GM12872 (cell line): ENCODE data around the gene JTB.

Experiments
- TF ChIP-seq, protein P1 (sequence below): IDR thresholded peaks from 3 replicates; pipeline ENCODE4 v1.5.1; 2011; ENCODE audit warnings: low read depth, mild to moderate bottlenecking, low read length, moderate library complexity; ENCODE audit not compliant: insufficient read depth

Gene JTB

DNA sequence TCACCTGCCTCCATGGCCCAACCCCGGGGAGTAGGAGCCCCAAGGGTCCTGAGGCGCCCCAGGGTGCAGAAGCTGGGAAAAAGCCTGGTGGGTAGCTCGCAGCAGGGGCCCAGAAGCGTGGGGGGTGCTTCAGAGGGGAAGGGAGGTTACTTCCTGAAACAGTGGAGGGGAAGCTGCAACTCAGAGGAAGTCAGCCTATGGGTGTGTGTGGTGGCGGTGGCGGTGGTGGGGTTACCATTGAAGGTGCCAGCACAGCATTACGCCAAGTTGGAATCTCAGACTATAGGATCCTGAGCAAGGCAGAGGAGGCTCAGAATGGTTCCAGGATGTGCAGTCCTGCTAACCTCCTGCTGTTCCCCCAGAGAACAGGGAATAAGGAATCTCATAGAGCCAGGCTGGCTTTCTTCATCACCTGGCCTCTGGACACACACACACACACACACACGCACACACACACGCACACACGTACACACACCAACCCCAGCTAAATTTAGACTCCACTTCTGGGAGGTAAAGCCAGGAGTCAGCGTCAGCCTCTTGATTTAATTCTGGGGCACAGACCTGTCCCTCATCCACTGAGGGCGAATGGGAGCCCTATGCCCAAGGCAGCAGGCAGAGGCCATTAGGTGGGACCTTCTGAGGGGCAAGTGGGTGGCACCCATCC is 32.2 kb downstream of the JTB start:
- TF ChIP-seq, protein P1, sequence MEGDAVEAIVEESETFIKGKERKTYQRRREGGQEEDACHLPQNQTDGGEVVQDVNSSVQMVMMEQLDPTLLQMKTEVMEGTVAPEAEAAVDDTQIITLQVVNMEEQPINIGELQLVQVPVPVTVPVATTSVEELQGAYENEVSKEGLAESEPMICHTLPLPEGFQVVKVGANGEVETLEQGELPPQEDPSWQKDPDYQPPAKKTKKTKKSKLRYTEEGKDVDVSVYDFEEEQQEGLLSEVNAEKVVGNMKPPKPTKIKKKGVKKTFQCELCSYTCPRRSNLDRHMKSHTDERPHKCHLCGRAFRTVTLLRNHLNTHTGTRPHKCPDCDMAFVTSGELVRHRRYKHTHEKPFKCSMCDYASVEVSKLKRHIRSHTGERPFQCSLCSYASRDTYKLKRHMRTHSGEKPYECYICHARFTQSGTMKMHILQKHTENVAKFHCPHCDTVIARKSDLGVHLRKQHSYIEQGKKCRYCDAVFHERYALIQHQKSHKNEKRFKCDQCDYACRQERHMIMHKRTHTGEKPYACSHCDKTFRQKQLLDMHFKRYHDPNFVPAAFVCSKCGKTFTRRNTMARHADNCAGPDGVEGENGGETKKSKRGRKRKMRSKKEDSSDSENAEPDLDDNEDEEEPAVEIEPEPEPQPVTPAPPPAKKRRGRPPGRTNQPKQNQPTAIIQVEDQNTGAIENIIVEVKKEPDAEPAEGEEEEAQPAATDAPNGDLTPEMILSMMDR: no peak

DNA sequence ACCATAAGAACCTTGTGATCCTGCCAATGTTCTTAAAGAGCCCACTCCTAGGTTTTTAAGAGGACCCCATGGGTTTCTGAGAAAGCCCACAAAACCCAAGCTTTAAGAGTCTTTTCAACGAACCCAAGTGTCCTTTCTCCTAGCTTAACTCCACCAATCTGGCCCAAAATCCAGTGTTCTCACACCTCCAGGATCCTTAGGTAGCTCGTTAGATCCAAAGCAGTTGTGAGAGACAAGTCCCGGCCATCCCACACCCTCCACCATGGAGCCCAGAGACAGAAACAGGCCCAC is 32.7 kb downstream of the JTB start:
- TF ChIP-seq, protein P1: no peak

DNA sequence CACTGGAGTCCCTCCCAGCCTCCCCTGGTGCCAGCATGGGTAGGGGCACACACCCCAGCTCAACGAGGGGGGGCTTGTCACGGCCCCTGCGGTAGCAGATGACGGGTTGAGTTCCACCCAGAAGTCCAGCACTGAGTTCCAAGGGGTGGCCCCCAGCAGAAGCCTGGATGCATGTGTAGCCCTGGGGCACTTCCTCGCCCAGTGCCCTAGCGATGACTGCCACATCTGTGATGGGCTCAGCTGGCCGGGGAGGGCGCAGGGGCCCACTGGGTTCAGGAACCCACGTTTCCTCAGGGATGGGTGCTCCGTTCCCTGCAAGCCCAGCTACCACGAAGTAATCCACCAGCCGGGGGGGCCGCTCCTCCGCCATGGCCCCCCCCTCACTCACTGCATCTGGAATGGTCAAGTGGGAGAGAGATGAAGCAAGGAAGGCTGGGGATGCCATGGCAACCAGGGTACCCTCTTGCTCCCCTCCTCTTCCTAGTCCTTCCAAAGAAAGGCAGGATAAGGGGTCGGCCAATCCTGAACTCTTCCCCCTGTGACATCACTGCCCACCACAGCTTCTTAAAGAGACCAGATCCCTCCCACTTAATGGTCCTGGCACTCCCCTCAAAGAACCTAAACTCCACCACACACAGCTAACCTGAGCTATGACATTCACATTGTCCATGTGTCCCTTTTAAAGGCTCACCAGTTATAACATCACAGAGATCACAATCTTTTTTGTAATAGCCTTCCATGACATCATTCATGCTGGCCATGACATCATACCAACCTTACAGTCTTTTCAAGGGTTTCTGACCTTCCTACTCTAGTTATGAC is 33.3 kb downstream of the JTB start:
- TF ChIP-seq, protein P1: no peak

DNA sequence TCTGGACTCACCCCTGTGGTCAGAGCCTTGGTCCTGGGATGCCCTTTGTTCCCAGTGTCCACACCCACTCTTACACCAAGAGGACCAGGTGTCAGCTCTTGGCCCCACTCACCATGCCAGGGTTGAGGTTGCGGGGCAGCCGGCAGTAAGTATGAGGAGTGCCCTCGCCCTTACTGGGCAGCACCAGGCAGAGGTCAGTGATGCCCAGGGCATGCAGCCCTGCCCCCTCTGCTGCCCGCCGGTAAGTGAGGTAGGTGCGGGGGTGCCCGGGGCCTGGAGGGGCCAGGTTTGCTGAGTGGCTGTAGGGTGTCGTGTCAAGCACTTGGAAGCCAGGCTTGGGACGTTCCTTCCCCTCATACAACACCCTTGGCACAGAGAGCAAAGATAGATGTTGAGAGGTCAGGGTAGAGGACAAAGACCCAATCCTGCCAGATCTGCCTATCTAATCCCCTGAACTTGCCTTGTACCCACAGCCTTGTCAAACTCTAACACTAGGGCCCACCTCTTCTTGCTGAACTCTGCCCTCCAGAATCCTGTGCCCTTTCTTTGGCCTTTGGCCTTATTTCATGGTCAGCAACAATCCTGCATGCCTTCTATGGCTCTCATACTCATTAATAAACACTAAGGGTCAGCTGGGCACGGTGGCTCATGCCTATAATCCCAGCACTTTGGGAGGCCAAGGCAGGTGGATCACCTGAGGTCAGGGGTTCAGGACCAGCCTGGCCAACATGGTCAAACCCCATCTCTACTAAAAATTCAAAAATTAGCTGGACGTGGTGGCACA is 34.5 kb downstream of the JTB start:
- TF ChIP-seq, protein P1: no peak

DNA sequence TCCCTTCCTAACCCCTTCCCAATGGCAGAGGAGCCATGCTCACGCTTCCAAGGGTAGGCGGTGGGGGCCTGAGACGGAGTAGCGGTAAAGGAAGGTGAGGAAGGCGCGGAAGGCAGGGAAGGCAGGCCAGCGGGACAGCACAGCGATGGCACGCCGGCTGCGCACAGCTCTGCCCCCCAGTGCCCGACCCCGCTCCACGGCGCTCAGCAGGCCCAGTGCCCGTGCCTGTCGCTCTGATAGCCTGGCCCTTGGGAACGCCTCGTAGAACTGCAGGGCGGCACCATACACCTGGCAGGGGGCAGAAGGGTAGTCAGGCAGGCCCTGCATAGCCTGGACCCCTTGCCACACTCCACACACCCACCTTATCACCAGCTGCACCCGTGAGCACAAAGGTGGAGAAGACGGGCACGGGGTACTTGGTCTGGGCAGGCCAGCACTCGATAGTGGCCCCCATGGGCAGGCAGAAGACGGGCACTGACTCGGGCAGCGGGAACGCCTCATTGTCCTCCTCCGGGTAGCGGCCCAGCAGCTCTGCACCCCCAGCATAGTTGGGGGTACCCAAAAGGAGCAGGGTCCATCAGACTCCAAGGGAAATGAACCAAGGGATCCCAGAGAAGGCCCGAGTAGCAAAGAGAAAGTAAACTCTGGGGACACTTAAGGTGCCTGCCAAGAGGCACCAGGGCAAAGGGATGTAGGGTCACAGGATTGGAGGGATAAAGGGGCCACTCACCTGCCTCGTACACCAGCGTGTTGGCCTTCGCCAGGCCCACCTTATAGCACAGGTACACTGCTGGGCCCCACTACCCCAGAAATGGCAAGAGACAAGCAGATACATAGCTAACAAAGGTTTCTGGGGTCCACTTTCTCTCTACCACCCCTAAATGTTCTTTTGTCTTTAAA is 35.4 kb downstream of the JTB start:
- TF ChIP-seq, protein P1: no peak

DNA sequence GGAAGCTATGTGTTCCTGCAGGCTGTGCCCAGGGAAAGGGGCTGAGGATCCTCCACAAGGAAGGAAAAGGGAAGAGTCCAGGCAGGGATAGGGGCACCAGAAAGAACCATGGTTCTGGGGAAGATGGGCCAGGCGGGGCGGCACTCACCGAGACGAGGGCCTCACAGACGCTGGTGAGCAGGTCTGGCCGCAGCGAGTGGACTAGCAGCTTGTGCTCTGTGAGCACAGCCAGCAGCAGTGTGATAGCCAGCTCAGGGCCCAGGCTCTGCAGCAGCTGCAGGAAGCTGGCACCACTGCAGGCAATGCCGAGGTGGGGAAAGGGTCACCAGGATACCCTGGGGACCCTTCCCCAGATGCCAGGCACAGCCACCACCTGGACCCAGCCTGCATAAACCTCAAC is 36.7 kb downstream of the JTB start:
- TF ChIP-seq, protein P1: no peak
